ENCODE results near the gene WFS1. TPM values are rescaled to one million over a fixed set of nuclear protein-coding genes. Genes with fewer than 3 reads are reported as not detected.

Gene WFS1
- total RNA-seq, 1 donor from 2014 or later = 104 TPM

DNA sequence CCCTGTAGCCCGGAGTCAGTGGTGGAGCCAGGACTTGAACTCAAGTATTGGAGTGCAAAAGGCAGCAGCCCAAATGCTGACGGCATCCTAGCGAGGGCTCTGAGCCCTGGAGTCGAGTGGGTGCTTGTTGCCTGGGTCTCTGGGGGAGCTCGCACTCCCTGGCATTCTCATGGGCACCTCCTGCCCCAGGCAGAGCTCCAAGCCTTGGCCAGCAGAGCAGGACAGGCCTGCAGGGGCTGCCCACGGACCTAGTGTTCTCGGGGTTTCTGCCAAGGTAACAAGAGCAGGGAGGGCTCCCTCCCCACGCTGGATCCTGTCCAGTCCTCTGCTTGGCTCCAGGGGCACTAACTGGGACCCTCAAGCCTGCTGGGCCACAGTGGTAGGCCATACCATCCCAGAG, 17.6 kb upstream of the WFS1 start:
- Histone ChIP-seq H3K27me3 (ENCODE audit: low read depth) (peaks cover 48% of the 10 kb centered on the region), H3K9me3 (replicated peaks) (no peaks in the 10 kb centered on the region), H3K36me3 (no peaks in the 10 kb centered on the region), H3K27ac (replicated peaks) (no peak overlapping the region), H3K4me3 (no peak overlapping the region), H3K4me1 (no peaks in the 10 kb centered on the region)
- TF ChIP-seq, protein P1, sequence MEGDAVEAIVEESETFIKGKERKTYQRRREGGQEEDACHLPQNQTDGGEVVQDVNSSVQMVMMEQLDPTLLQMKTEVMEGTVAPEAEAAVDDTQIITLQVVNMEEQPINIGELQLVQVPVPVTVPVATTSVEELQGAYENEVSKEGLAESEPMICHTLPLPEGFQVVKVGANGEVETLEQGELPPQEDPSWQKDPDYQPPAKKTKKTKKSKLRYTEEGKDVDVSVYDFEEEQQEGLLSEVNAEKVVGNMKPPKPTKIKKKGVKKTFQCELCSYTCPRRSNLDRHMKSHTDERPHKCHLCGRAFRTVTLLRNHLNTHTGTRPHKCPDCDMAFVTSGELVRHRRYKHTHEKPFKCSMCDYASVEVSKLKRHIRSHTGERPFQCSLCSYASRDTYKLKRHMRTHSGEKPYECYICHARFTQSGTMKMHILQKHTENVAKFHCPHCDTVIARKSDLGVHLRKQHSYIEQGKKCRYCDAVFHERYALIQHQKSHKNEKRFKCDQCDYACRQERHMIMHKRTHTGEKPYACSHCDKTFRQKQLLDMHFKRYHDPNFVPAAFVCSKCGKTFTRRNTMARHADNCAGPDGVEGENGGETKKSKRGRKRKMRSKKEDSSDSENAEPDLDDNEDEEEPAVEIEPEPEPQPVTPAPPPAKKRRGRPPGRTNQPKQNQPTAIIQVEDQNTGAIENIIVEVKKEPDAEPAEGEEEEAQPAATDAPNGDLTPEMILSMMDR (IDR thresholded peaks at IDR 0.05; ENCODE audit: borderline replicate concordance) = no peak
- no peak for DNase-seq
- intact Hi-C loops (cut with micrococcal nuclease) = loop anchor here (5.0 kb wide), 1 partner anchor 75 kb away; no protein-coding TSS in a partner anchor

DNA sequence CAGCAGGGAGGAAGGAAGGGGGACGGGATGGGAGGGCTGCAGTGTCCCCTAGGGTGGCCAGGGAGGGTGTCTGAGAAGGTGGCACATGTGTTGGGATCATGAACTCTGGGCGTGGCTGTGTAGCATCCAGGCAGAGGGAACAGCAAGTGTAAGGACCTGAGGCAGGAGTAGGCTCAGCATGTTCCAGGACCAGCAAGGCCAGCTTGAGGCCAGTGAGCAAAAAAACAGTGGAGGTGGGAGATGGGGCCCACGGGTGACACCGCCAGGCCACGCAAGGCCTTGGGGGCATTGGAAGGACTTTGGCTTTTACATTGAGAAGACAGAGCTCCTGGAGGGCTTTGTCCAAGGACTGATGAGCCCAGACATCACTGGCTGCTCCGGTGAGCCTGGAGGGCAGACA, 16.5 kb upstream of the WFS1 start:
- DNase-seq = no peak
- intact Hi-C loops (cut with micrococcal nuclease) = loop anchor here (5.0 kb wide), 1 partner anchor 74 kb away; no protein-coding TSS in a partner anchor
- no peaks in the 10 kb centered on the region for H3K36me3 ChIP-seq

DNA sequence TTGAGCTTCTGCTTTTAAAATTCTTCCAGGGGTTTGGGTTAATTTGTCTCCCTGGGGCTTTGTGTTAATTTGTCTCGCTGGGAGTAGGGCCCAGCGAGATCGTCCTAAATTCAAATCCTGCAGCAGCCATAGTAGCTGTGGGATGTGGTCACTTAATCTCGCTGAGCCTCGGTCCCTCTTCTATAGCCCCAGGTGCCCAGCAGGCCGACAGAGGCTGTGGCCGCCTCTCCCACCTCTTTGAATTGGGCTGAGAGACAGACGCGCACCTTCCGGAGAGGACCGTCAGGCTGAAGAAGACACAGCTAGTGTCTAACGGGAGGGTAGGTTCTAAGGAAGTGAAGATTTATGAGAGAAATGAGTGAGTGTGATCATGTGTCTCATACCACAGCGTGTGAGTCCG, 15.7 kb upstream of the WFS1 start:
- intact Hi-C loops (cut with micrococcal nuclease) = loop anchor here (5.0 kb wide), 1 partner anchor 73 kb away; no protein-coding TSS in a partner anchor
- Histone ChIP-seq H3K4me3 (no peak overlapping the region), H3K9me3 (replicated peaks) (no peaks in the 10 kb centered on the region), H3K27me3 (ENCODE audit: low read depth) (peaks cover 48% of the 10 kb centered on the region), H3K4me1 (no peaks in the 10 kb centered on the region), H3K27ac (replicated peaks) (no peak overlapping the region), H3K36me3 (no peaks in the 10 kb centered on the region)
- TF ChIP-seq, protein P1 (IDR thresholded peaks at IDR 0.05; ENCODE audit: borderline replicate concordance) = no peak
- no peak for DNase-seq

More for the DNA sequence above, 16.5 kb upstream of the WFS1 start:
- no peaks in the 10 kb centered on the region for H3K4me1 ChIP-seq
- peaks cover 48% of the 10 kb centered on the region for H3K27me3 ChIP-seq (ENCODE audit: low read depth)
- no peaks in the 10 kb centered on the region for H3K9me3 ChIP-seq (replicated peaks)
- TF ChIP-seq, protein P1 (IDR thresholded peaks at IDR 0.05; ENCODE audit: borderline replicate concordance) = no peak
- no peak overlapping the region for H3K4me3 ChIP-seq
- no peak overlapping the region for H3K27ac ChIP-seq (replicated peaks)

DNA sequence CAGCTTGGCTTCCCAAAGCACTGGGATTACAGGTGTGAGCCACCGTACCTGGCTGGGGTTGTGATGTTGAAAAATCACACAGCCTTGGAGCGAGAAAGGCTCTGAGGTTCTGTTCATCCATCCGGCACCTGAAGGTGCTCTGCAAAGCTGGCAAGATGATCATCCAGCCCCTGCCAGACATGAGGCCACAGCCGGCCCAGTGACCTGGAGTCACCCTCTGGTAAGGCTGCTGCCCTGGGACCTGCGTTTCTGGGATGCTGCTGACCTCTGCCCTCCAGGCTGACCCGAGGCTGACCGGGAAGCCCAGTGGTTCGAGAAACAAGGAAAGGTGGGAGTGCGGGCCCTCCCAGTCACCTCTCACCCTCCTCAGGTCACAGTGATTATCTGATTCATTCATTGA, 13.5 kb upstream of the WFS1 start:
- no peak overlapping the region for H3K27ac ChIP-seq (replicated peaks)
- intact Hi-C loops (cut with micrococcal nuclease) = no loop called here
- no peaks in the 10 kb centered on the region for H3K36me3 ChIP-seq
- TF ChIP-seq, protein P1 (IDR thresholded peaks at IDR 0.05; ENCODE audit: borderline replicate concordance) = no peak
- no peaks in the 10 kb centered on the region for H3K9me3 ChIP-seq (replicated peaks)
- no peaks in the 10 kb centered on the region for H3K4me1 ChIP-seq
- no peak for DNase-seq
- H3K4me3 ChIP-seq = no peak overlapping the region
- peaks cover 36% of the 10 kb centered on the region for H3K27me3 ChIP-seq (ENCODE audit: low read depth)

DNA sequence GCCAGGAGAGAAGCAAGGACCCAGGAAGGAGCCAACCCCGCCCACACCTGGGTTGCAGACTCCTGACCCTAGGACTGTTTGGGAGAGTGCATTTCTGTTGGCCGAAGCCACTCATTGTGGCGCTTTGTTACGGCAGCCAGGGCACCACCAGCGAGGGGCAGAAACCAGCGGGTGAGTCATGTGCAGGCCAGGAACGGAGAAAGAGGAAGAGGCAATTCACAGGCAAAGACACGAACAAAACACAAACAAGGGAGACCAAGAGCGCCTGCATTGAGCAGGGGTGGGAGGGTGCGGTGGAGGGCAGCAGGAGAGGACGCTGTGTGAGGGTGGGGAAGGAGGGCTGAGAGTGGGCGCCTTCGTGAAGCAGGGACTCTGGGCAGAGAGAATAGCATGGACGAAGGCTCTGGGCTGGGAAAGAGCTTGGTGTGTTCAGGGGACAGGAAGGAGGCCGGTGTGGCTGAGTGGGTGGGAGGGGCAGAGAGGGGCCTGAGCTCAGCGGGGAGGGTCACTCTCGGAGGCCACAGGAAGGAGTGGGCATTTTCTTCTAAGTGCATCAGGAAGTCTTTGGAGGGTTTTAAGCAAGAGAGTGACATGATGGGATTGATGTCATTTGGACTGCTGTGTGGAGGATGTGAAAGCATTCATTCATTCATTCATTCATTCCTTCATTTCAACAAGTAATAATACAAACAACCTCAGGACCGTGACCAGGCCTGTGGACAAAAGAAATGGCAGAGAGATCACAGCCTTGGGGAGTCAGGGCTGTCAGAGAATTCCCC, 12.2 kb upstream of the WFS1 start:
- no peak for DNase-seq
- intact Hi-C loops (cut with micrococcal nuclease) = no loop called here
- peaks cover 49% of the 10 kb centered on the region for H3K27me3 ChIP-seq (ENCODE audit: low read depth)
- H3K4me3 ChIP-seq = no peak overlapping the region
- H3K36me3 ChIP-seq = no peaks in the 10 kb centered on the region
- H3K27ac ChIP-seq (replicated peaks) = no peak overlapping the region
- TF ChIP-seq, protein P1 (IDR thresholded peaks at IDR 0.05; ENCODE audit: borderline replicate concordance) = no peak
- no peaks in the 10 kb centered on the region for H3K9me3 ChIP-seq (replicated peaks)
- H3K4me1 ChIP-seq = no peaks in the 10 kb centered on the region
